GM19452 (cell line): ENCODE measurements around the gene ZSCAN25.
"Not testable (repeated sequence)": the region's sequence is repeated elsewhere in the genome, so short reads cannot be mapped to it uniquely, and the experiment has no call there.

Experiments
- ATAC-seq: cut with Tn5 transposase; IDR thresholded peaks from one replicate; pipeline ENCODE4 v1.9.1; 2021; ENCODE audit not compliant: unreplicated experiment

ZSCAN25 gene

GRCh38 chr7:99617192-99617781, 541 bp downstream of the ZSCAN25 start:
- ATAC-seq: peak; percentile 33

- ATAC-seq: no peak
These were observed 2.0 kb downstream of the ZSCAN25 start for GRCh38 chr7:99618726-99619125.

GRCh38 chr7:99619571-99620130, 2.9 kb downstream of the ZSCAN25 start:
- ATAC-seq: no peak

GRCh38 chr7:99621271-99621670, 4.5 kb downstream of the ZSCAN25 start:
- ATAC-seq: no peak

GRCh38 chr7:99622596-99622995, 5.8 kb downstream of the ZSCAN25 start:
- no peak for ATAC-seq

GRCh38 chr7:99623091-99623693, 6.4 kb downstream of the ZSCAN25 start:
- ATAC-seq: no peak

- ATAC-seq: no peak
These were observed 7.1 kb downstream of the ZSCAN25 start for GRCh38 chr7:99623702-99624447.

- ATAC-seq: no peak
These were observed 7.7 kb downstream of the ZSCAN25 start for GRCh38 chr7:99624484-99624883.

- ATAC-seq: no peak
These were observed 8.6 kb downstream of the ZSCAN25 start for GRCh38 chr7:99625321-99625720.

GRCh38 chr7:99625961-99626360, 9.2 kb downstream of the ZSCAN25 start:
- no peak for ATAC-seq

GRCh38 chr7:99626661-99627060, 9.9 kb downstream of the ZSCAN25 start:
- no peak for ATAC-seq

GRCh38 chr7:99627513-99627912, 10.8 kb downstream of the ZSCAN25 start:
- no peak for ATAC-seq

- ATAC-seq: no peak
These were observed 12.0 kb downstream of the ZSCAN25 start for GRCh38 chr7:99628471-99629465.

- no peak for ATAC-seq
These were observed 12.9 kb downstream of the ZSCAN25 start for GRCh38 chr7:99629643-99630042.

- ATAC-seq: no peak
These were observed 14.8 kb downstream of the ZSCAN25 start for GRCh38 chr7:99631295-99632109.

GRCh38 chr7:99637414-99637813, 20.7 kb downstream of the ZSCAN25 start:
- not testable (repeated sequence) for ATAC-seq

GRCh38 chr7:99638731-99639130, 22.0 kb downstream of the ZSCAN25 start:
- ATAC-seq: no peak

GRCh38 chr7:99639267-99639666, 22.5 kb downstream of the ZSCAN25 start:
- ATAC-seq: no peak

GRCh38 chr7:99642027-99642426, 25.3 kb downstream of the ZSCAN25 start:
- ATAC-seq: no peak

GRCh38 chr7:99643464-99643863, 26.7 kb downstream of the ZSCAN25 start:
- ATAC-seq: no peak
